ENCODE results near the gene CLASRP.

The CLASRP gene

DNA sequence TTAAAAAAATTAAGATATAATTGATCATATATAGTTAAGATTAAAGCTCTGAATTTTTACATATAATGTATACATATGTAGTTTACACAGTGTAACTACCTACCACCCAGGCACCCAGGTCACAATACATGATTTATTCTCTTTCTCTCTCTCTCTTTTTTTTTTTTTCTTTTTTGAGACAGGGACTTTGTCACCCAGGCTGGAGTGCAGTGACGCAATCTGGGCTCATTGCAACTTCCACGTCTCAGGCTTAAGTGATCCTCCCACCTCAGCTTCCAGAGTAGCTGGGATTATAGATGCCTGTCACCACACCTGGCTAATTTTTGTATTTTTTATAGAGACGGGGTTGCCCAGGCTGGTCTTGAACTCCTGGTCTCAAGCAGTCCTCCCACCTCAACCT, 18.8 kb upstream of the CLASRP start:
- no peak for DNase-seq (ENCODE audit: low read depth in 2 of 2)

DNA sequence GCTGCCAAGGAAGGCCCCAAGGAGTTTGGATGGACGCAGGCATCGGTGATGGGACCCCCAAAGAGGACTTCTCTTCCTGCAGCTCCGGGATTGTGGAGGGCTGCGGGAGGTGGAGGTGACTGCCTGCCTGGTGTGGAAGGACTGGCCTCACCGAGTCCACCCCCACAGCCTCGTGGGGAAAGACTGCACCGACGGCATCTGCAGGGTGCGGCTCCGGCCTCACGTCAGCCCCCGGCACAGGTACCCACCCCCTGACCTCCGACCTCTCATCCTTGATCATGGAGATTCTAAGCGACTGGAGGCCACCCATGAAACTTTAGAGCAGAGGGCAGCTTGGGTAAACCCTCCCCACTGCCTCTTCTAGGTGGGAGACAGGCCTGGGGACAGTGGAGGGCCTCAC, 16.9 kb upstream of the CLASRP start:
- no peak for DNase-seq (ENCODE audit: low read depth in 2 of 2)

- no peak for DNase-seq (ENCODE audit: low read depth in 2 of 2)
Observed at GRCh38 chr19:45023048-45023447, 15.8 kb upstream of the CLASRP start.

- DNase-seq (ENCODE audit: low read depth in 2 of 2): no peak
Observed at GRCh38 chr19:45025264-45025663, 13.6 kb upstream of the CLASRP start.

- DNase-seq (ENCODE audit: low read depth in 2 of 2): no peak
Observed at GRCh38 chr19:45027371-45027770, 11.5 kb upstream of the CLASRP start.

- DNase-seq (ENCODE audit: low read depth in 2 of 2): no peak
Observed at GRCh38 chr19:45030825-45031224, 8.0 kb upstream of the CLASRP start.

GRCh38 chr19:45032421-45032820, 6.4 kb upstream of the CLASRP start:
- DNase-seq (ENCODE audit: low read depth in 2 of 2): no peak

DNA sequence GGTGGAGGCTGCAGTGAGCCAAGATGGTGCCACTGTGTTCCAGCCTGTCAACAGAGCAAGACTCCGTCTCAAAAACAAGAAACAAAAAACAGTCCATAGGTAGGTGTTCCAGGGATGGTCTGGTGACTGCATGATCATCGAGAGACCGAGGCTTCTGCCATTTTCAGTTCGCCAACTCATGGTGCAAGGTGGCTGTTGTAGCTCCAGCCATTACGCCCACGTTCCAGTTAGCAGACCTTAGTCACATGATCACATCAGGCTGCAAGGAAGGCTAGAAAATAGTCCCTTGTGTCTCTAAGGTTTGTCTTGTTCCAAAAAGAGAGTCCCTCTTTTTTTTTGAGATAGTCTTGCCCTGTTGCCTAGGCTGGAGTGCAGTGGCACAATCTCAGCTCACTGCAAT, 3.1 kb upstream of the CLASRP start:
- DNase-seq (ENCODE audit: low read depth in 2 of 2): no peak

DNA sequence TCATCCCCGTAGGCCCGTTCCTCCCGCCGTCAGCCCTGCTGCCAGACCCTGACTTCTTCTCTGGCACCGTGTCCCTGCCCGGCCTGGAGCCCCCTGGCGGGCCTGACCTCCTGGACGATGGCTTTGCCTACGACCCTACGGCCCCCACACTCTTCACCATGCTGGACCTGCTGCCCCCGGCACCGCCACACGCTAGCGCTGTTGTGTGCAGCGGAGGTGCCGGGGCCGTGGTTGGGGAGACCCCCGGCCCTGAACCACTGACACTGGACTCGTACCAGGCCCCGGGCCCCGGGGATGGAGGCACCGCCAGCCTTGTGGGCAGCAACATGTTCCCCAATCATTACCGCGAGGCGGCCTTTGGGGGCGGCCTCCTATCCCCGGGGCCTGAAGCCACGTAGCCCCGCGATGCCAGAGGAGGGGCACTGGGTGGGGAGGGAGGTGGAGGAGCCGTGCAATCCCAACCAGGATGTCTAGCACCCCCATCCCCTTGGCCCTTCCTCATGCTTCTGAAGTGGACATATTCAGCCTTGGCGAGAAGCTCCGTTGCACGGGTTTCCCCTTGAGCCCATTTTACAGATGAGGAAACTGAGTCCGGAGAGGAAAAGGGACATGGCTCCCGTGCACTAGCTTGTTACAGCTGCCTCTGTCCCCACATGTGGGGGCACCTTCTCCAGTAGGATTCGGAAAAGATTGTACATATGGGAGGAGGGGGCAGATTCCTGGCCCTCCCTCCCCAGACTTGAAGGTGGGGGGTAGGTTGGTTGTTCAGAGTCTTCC, 1.3 kb upstream of the CLASRP start:
- DNase-seq (ENCODE audit: low read depth in 2 of 2): no peak

- DNase-seq (ENCODE audit: low read depth in 2 of 2): no peak
Observed at GRCh38 chr19:45040059-45040771, 1.4 kb downstream of the CLASRP start.

DNA sequence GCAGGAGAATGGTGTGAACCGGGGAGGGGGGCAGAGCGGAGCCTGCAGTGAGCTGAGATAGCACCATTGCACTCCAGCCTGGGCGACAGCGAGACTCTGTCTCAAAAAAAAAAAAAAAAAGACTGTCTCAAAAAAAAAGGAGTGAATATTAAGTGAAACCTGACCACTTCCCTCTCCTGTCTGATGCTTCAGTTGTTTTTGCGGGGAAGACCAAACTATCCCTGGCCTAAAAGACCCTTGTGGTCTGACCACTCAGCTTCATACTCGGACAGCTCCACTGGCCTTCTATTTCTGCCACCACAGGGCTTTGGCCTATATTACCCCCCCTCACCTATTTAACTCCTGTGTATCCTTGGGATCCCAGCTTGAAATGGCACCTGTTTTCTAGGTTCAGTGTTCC, 2.3 kb downstream of the CLASRP start:
- DNase-seq (ENCODE audit: low read depth in 2 of 2): no peak

DNA sequence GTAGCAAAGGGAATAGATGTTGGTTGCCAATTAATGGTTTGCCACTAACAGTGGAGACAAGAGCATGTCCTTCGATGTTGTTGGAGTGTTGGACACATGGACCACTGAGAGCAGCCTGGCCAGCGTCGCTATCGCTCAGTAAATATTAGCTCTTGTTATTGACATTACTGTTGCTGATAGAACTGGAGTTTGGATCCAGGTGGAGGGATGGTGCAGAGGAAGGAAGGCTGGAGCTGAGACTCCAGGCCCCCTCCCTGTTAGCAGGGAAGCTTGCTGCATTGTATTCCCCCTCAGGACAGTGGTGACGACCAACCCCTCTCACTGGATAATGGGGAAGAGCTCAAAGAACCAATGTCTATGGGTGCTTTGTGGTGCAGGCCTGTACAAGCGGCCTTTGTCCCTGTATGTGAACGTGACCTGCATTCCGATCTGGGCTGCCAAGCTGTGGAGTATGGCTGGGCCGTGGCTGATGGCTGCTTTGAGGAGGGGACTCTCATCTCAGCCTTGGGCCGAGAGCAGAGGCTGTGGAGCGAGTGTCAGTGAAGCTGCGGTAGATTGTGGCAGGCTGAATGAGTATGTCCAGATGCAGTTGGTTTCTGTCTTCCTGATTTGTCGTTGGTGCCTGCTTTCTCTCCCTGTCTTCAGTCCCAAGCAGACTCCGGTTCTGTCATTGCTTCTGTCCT, 7.0 kb downstream of the CLASRP start:
- no peak for DNase-seq (ENCODE audit: low read depth in 2 of 2)

DNA sequence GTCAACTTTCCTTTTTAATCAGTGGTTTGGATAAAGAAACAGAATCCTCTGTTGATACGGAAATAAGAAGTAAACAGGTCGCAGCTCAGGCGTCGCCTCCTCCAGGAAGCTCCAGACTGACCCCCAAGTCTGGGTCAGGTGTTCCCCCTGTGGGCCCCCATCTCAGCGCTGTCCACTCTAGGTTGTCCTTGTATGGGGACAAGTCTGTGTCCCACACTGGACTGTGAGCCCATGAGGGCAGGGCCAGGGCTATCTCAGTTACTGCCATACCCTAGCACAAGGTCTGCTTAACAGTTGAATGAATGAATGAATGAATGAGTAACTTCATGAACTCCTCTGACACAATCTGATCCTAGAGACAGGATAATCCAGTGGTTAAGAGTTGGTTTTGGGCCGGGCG, 7.5 kb downstream of the CLASRP start:
- DNase-seq (ENCODE audit: low read depth in 2 of 2): no peak

- no peak for DNase-seq (ENCODE audit: low read depth in 2 of 2)
Observed at GRCh38 chr19:45047188-45047797, 8.4 kb downstream of the CLASRP start.

DNA sequence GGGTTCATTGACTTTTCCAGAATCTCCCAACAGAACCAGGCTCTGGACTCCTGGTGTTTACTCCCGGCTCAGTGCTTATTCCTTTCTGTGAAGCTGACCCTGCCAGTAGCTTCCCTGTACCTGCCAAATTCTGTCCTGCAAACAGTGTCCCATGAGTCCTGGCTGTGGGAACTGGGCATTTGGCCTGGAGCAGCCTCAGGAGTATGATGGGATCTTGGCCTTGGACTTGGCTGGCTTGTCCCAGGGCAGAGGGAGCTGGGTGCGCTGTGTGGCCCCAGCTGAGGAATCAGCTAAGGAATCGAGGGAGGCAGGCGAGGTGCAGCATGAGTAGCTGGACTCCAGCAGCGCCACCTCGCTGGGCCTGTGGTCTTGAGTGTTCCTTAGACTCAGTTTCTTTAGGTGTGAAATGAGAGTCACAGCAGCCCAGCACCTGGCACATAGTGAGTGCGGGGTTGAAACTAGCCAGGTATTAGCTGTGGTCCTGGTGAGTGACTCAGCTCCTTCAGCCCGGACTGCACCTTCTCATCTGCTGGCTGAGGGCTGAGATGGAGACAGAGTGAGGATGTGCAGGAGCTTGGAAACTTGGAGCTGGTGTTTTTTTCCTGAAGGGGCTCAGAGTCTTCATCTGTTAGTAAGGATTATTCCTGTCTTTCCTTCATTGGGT, 10.4 kb downstream of the CLASRP start:
- no peak for DNase-seq (ENCODE audit: low read depth in 2 of 2)

DNA sequence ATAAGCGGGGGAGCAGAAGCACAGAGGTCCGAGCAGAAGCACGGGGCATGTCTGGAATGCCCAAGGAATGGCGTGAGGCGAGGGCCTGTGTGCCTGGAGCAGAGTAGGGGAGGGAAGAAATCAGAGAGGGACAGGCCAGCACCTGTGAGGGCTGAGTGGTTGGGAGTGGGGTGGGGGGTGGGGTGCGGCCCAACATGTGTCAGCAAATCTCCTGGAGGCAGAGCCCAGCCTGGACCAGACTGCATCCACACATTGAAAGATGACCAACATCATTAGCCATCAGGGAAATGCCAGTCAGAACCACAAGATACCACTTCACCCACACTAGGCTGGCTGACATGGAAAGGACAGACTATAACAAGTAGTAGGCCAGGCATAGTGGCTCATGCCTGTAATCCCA, 11.2 kb downstream of the CLASRP start:
- no peak for DNase-seq (ENCODE audit: low read depth in 2 of 2)

- DNase-seq (ENCODE audit: low read depth in 2 of 2): no peak
Observed at GRCh38 chr19:45051929-45052579, 13.2 kb downstream of the CLASRP start.

GRCh38 chr19:45056831-45057230, 18.0 kb downstream of the CLASRP start:
- no peak for DNase-seq (ENCODE audit: low read depth in 2 of 2)

DNA sequence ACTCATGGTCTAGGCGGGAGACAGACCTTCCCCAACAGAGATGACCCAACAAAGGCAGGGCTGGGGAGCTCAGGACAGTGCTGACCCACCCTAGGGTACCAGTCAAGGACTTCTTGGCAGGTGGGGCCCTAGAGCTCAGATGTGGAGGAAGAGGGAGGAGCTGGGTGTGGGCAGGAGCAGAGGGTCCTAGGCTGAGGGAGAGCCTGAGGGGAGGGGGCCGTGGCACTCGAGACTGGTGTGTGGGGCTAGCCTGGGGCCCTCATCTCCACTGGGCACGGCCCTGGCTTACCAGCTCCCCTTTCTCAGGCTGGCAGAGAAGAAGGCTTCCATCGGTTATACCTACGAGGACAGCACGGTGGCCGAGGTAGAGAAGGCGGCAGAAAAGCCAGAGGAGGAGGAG, 18.6 kb downstream of the CLASRP start:
- no peak for DNase-seq (ENCODE audit: low read depth in 2 of 2)

DNA sequence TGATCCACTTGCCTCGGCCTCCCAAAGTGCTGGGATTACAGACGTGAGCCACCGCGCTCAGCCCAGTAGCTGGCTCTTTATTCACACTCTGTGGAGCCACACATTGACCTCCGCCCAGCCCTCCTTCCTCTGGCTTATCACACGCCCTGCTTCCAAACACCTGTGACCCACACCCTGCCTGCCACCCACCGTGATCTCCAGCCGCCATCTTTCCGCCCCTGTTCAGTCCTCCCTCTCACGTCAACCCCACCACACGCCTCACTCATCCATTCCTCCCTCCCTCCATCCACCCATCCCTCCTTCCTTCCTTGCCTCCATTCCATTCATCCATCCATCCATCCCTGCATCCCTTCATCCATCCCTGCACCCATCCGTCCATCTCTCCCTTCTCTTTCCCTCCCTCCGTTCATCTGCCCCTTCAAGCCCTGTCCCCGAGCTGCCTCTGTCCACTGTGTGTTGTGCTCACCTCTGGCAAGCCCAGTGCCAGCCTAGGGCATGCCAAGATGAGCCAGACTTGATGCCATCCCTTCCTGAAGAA, 19.8 kb downstream of the CLASRP start:
- DNase-seq (ENCODE audit: low read depth in 2 of 2): no peak
